Heart left ventricle (tissue), 16 donors: ENCODE results near the gene CDK5. TPM values are rescaled to one million over a fixed set of nuclear protein-coding genes. Genes with fewer than 3 reads are reported as not detected.

Source experiments
- ATAC-seq, 4 donors: fragments of 200-7000 bp; cut with Tn5 transposase; one replicate each; pipeline ENCODE4 v1.9.1; 2020 to 2022; ENCODE audit warnings: moderate library complexity in 4 of 4, mild to moderate bottlenecking in 3 of 4, moderate number of reproducible peaks in 1 of 4
- DNase-seq, 5 donors: peaks; one replicate each; pipeline ENCODE4 v3.0.0-alpha.2; 2020
- H3K27ac ChIP-seq, 12 donors: fragments of 200-600 bp; sonication (generic) in 4 of 12; one replicate each; pipeline versions ENCODE4 v1.5.0 to v1.8.0; 2016 to 2022; ENCODE audit warnings: mild to moderate bottlenecking in 2 of 12
- H3K27me3 ChIP-seq, 9 donors: fragments of 200-600 bp; sonication (generic) in 2 of 9; one replicate each; pipeline versions ENCODE4 v1.5.1 to v1.8.0; 2016 to 2022; ENCODE audit warnings: mild to moderate bottlenecking in 3 of 9
- H3K36me3 ChIP-seq, 9 donors: fragments of 200-600 bp; sonication (generic) in 2 of 9; one replicate each; pipeline versions ENCODE4 v1.5.0 to v1.8.0; 2018 to 2022; ENCODE audit warnings: mild to moderate bottlenecking in 2 of 9
- H3K4me1 ChIP-seq, 12 donors: fragments of 200-600 bp; sonication (generic) in 4 of 12; one replicate each; pipeline versions ENCODE4 v1.5.0 to v1.8.0; 2016 to 2022; ENCODE audit warnings: mild to moderate bottlenecking in 3 of 12
- H3K4me3 ChIP-seq, 12 donors: fragments of 200-600 bp; sonication (generic) in 4 of 12; one replicate each; pipeline versions ENCODE4 v1.5.0 to v1.8.0; 2017 to 2022; ENCODE audit warnings: mild to moderate bottlenecking in 9 of 12, moderate library complexity in 4 of 12
- H3K9me3 ChIP-seq, 12 donors: fragments of 200-600 bp; sonication (generic) in 4 of 12; one replicate each; pipeline versions ENCODE4 v1.5.0 to v1.8.0; 2016 to 2022; ENCODE audit warnings: mild to moderate bottlenecking in 1 of 12
- POLR2A ChIP-seq, 2 donors: fragments of 450-650 bp; IDR thresholded peaks; one replicate each; pipeline ENCODE4 v1.6.1; 2017; ENCODE audit warnings: antibody characterized with exemption in 2 of 2, mild to moderate bottlenecking in 2 of 2, moderate library complexity in 2 of 2
- WGBS, 4 donors: extraction: QIAGEN DNeasy Blood & Tissue Kit in 2 of 4; methylation state at CpG; one replicate each; pipeline versions ENCODE4 v1.1.5 to v1.1.7; 2013 to 2018; 5-methylcytosine and 5-hydroxymethylcytosine counted together
- intact Hi-C, 10 donors: fragments of 100-400 bp; cut with DNase I; formaldehyde crosslinking; loops; one replicate each; pipeline versions ENCODE4 v1.11.1 to v1.14.2; 2022
- polyA plus RNA-seq, 2 donors: library from polyadenylated mRNA; stranded (reverse); fragments of 200-250 nt; gene quantifications; one replicate each; pipeline ENCODE4 v1.2.3, GENCODE V29; 2013
- total RNA-seq, 9 donors: library from RNA; depleted of rRNA in 2 of 9; stranded (reverse); fragments of >200 nt in 2 of 9; fragmentation: NEBNext Ultra II Directional in 3 of 9; extraction: Animal tissue kit (Norgen Biotek cat#: 25700) in 3 of 9; gene quantifications; one replicate each; pipeline versions ENCODE4 v1.1.0 to v1.2.4, GENCODE V29; 2016 to 2023
- TF ChIP-seq, protein P1 (sequence below), 12 donors: fragments of 200-600 bp; sonication (generic) in 4 of 12; IDR thresholded peaks; one replicate each; pipeline versions ENCODE4 v1.5.0 to v1.8.0; 2018 to 2022; ENCODE audit warnings: antibody characterized with exemption in 12 of 12, mild to moderate bottlenecking in 5 of 12
- donor health status: ischemic (EF 13 %, LVEDD 7.1; RV severe dilation, severe dysfunction).
- donor health status: healthy with polysubstance abuse.
- donor health status: DM: no; HTN: yes; CAD: no.
- donor health status: DM: no; HTN: no; CAD: no.
- donor health status: ischemic (EF 25% LVEDD 6.9; RV normal size, moderate dysfunction).
- donor health status: ischemic (EF 25% LVEDD 5.7; RV mildly dilated, moderate dysfunction).
- donor health status: healthy.
- donor health status: DM: yes; HTN: yes; CAD: no.
- donor health status: ischemic (EF 35%, LVEDD 5.7; RV mildly dilated, moderate dysfunction).
- donor health status: nonischemic (EF 11% LVEDD 7.7; RV severe dilation, severe dysfunction).
- donor health status: DM: yes; HTN: yes; CAD: no.
- donor health status: PGD.
- donor health status: ischemic (EF 29% LVEDD 5.4; RV normal size, mild dysfunction).
- donor health status: nonischemic (EF 23%, LVEDD 6.1; RV moderate dilation, normal function).

CDK5 gene
- total and polyA plus RNA-seq, 11 donors: 5.6 to 13.7 (median 7.6) TPM

DNA sequence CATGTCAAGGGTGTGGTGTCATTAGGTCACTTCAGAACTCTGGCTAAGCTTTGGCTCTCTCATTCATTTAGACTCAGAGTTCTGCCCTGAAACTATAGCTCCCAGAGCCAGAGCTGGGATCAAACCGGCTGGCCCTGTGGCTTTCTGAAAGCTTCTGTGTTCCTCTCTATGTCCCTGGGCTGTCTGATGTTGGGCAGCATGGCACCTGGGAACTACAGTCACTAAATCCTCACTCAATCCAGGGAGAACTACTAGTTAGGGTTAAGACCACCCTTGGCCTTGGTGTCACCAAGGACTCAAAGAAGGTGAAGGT is 46.6 kb downstream of the CDK5 start:
- DNase-seq: no peak

DNA sequence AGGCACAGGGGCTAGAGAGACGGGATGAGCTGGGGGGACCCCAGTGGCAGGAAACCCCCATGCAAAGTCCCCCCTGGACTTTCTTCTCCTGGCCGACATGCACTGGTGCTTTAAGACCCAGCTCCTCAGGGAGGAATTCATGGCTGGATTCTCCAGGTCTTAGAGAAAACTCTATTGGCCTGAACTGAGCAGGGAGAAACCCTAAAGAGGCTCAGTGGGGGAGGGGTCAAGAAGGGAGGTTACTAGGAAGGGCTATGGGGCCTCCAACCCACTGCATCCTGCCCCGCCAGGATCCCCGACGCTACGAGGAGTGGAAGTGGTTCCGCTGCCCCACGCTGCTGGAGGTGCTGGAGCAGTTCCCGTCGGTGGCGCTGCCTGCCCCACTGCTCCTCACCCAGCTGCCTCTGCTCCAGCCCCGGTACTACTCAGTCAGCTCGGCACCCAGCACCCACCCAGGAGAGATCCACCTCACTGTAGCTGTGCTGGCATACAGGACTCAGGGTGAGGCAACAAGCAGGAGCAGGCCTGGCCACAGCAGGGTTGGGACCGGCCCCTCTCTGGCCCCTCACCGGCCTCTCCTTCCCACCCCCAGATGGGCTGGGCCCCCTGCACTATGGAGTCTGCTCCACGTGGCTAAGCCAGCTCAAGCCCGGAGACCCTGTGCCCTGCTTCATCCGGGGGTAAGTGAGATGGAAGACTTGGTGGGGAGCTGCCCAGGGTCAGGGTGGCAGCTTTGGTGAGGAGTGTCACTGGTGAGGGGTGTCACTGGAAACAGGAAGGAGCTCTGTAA is 47.2 kb downstream of the CDK5 start:
- peaks cover 0 to 16% (median 0%) of the 10 kb centered on the region in 9 donors for H3K27me3 ChIP-seq

More for the DNA sequence above, 46.6 kb downstream of the CDK5 start:
- Histone ChIP-seq H3K27me3 (peaks cover 0 to 16% (median 0%) of the 10 kb centered on the region in 9 donors), H3K9me3 (no peaks in the 10 kb centered on the region), H3K4me3 (no peak overlapping the region), H3K36me3 (peaks cover 0 to 6% (median 0%) of the 10 kb centered on the region in 9 donors), H3K27ac (peak overlapping the region in 1 of 12 donors; percentile 42), H3K4me1 (peaks cover 0 to 80% (median 39%) of the 10 kb centered on the region in 12 donors)
- ATAC-seq: no peak
- TF ChIP-seq POLR2A (IDR thresholded peaks at IDR 0.05): no peak
- TF ChIP-seq, protein P1, sequence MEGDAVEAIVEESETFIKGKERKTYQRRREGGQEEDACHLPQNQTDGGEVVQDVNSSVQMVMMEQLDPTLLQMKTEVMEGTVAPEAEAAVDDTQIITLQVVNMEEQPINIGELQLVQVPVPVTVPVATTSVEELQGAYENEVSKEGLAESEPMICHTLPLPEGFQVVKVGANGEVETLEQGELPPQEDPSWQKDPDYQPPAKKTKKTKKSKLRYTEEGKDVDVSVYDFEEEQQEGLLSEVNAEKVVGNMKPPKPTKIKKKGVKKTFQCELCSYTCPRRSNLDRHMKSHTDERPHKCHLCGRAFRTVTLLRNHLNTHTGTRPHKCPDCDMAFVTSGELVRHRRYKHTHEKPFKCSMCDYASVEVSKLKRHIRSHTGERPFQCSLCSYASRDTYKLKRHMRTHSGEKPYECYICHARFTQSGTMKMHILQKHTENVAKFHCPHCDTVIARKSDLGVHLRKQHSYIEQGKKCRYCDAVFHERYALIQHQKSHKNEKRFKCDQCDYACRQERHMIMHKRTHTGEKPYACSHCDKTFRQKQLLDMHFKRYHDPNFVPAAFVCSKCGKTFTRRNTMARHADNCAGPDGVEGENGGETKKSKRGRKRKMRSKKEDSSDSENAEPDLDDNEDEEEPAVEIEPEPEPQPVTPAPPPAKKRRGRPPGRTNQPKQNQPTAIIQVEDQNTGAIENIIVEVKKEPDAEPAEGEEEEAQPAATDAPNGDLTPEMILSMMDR (IDR thresholded peaks at IDR 0.05): no peak
- WGBS, 4 donors: 60 to 93% (median 82%) methylated on average over 1 of the region's 1 CpG
- intact Hi-C loops: no loop called here

DNA sequence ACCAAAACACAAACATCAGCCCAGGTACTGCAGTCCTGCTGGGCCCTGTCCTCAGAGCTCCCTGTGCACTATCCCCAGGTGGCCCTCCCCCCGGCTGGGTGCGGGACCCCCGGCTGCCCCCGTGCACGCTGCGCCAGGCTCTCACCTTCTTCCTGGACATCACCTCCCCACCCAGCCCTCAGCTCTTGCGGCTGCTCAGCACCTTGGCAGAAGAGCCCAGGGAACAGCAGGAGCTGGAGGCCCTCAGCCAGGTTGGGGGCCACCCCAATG is 47.7 kb downstream of the CDK5 start:
- peaks cover 0 to 13% (median 5%) of the 10 kb centered on the region in 9 donors for H3K36me3 ChIP-seq
- WGBS, 4 donors: 53 to 83% (median 67%) methylated on average over 1 to 7 of the region's 7 CpGs
- H3K4me1 ChIP-seq: peaks cover 0 to 80% (median 39%) of the 10 kb centered on the region in 12 donors
- no peak overlapping the region for H3K4me3 ChIP-seq
- TF ChIP-seq, protein P1 (IDR thresholded peaks at IDR 0.05): no peak
- TF ChIP-seq POLR2A (IDR thresholded peaks at IDR 0.05): no peak
- intact Hi-C loops: no loop called here
- H3K27me3 ChIP-seq: peaks cover 0 to 14% (median 0%) of the 10 kb centered on the region in 9 donors
- no peak for DNase-seq
- ATAC-seq: no peak
- peak overlapping the region in 1 of 12 donors; percentile 42 for H3K27ac ChIP-seq
- no peaks in the 10 kb centered on the region for H3K9me3 ChIP-seq

More for the DNA sequence above, 47.2 kb downstream of the CDK5 start:
- H3K4me1 ChIP-seq: peaks cover 0 to 80% (median 39%) of the 10 kb centered on the region in 12 donors
- DNase-seq (no peak), ATAC-seq (no peak)
- intact Hi-C loops: no loop called here
- WGBS, 4 donors: 38 to 56% (median 45%) methylated on average over 15 to 18 of the region's 18 CpGs
- H3K9me3 ChIP-seq: no peaks in the 10 kb centered on the region
- peaks cover 0 to 9% (median 2%) of the 10 kb centered on the region in 9 donors for H3K36me3 ChIP-seq
- no peak for TF ChIP-seq POLR2A (IDR thresholded peaks at IDR 0.05)
- TF ChIP-seq, protein P1 (IDR thresholded peaks at IDR 0.05): no peak
- H3K27ac ChIP-seq: peak overlapping the region in 1 of 12 donors; percentile 42
- H3K4me3 ChIP-seq: peak overlapping the region in 1 of 12 donors; percentile 1

DNA sequence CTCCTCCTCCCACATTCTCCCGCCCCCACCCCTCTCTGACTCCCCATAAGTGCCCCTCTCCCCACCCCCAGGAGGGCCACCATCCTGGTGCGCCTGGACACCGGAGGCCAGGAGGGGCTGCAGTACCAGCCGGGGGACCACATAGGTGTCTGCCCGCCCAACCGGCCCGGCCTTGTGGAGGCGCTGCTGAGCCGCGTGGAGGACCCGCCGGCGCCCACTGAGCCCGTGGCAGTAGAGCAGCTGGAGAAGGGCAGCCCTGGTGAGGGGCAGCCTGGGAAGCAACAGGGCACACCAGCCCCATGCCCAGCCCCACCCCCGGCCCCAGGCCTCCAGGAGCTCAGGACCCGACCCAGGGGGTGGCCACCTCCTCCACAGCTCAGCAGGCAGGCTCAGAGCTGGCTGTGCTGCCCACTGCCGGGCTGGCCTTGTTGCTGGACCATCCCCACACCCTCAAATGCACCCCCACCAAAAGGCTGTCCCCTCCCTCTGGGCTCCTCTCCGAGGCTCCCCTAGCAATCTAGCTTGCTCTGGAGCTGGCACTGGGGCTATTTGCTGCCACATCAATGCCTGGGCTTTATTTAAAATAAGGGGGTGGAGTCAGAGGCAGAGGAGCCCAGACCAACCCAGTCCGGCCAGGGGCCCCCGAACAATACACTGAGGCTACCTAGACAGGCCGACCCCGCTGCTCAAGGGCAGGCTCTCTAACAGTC is 48.2 kb downstream of the CDK5 start:
- Histone ChIP-seq H3K36me3 (peaks cover 0 to 17% (median 5%) of the 10 kb centered on the region in 9 donors), H3K27ac (no peak overlapping the region), H3K4me1 (peaks cover 0 to 76% (median 38%) of the 10 kb centered on the region in 12 donors), H3K27me3 (peaks cover 0 to 11% (median 0%) of the 10 kb centered on the region in 9 donors), H3K4me3 (no peak overlapping the region), H3K9me3 (no peaks in the 10 kb centered on the region)
- WGBS, 4 donors: 70 to 79% (median 76%) methylated on average over 12 to 22 of the region's 22 CpGs
- DNase-seq: no peak
- ATAC-seq: no peak
- intact Hi-C loops: no loop called here
- TF ChIP-seq POLR2A (IDR thresholded peaks at IDR 0.05): no peak
- TF ChIP-seq, protein P1 (IDR thresholded peaks at IDR 0.05): no peak
